A673 (cell line): ENCODE results near the gene N4BP3. TPM values are rescaled to one million over a fixed set of nuclear protein-coding genes. Genes with fewer than 3 reads are reported as not detected.

Source experiments
- BruUV-seq: library from RNA; stranded (reverse); fragments of 400-500 nt; replicated peaks from 2 replicates; lab custom pipeline; 2021; lab: Mats Ljungman, UMichigan
- CTCF ChIA-PET: fragments of 300-600 bp; sonication (Branson Sonifier 250); formaldehyde crosslinking; loops from one replicate; lab custom pipeline; 2022; ENCODE audit warnings: antibody characterized with exemption; lab: Charles Lee
- POLR2A ChIA-PET: fragments of 300-600 bp; sonication (Branson Sonifier 250); formaldehyde crosslinking; loops from one replicate; lab custom pipeline; 2022; ENCODE audit warnings: antibody characterized with exemption; ENCODE audit not compliant: low non-redundant PET; lab: Charles Lee
- DNase-seq: peaks from one replicate; pipeline ENCODE4 v3.0.0-alpha.2; 2015; ENCODE audit warnings: low spot score
- H3K27ac ChIP-seq: fragments of 200-600 bp; sonication (generic); 2 replicates; pipeline ENCODE4 v1.5.1; 2016; ENCODE audit warnings: mixed run types, low read depth, mild to moderate bottlenecking, mixed read lengths, antibody characterized with exemption, low read length; ENCODE audit not compliant: poor library complexity, severe bottlenecking
- H3K27me3 ChIP-seq: fragments of 200-600 bp; sonication (generic); replicated peaks from 2 replicates; pipeline ENCODE4 v1.6.1; 2017; ENCODE audit warnings: mixed run types, low read depth, mild to moderate bottlenecking, mixed read lengths, antibody characterized with exemption, low read length; ENCODE audit not compliant: insufficient read depth, poor library complexity
- H3K36me3 ChIP-seq: fragments of 200-600 bp; sonication (generic); 2 replicates; pipeline ENCODE4 v1.6.1; 2016; ENCODE audit warnings: mixed run types, mild to moderate bottlenecking, mixed read lengths, antibody characterized with exemption, low read length; ENCODE audit not compliant: insufficient read depth, poor library complexity, severe bottlenecking
- H3K4me1 ChIP-seq: fragments of 200-600 bp; sonication (generic); 2 replicates; pipeline ENCODE4 v1.6.1; 2017; ENCODE audit warnings: mixed run types, mild to moderate bottlenecking, mixed read lengths, antibody characterized with exemption, low read length; ENCODE audit not compliant: insufficient read depth, poor library complexity, severe bottlenecking
- H3K4me3 ChIP-seq: fragments of 200-600 bp; sonication (generic); 2 replicates; pipeline ENCODE4 v1.5.1; 2016; ENCODE audit warnings: low read depth, mixed run types, mild to moderate bottlenecking, mixed read lengths, low read length; ENCODE audit not compliant: poor library complexity, severe bottlenecking
- H3K9me3 ChIP-seq: fragments of 200-600 bp; sonication (generic); 2 replicates; pipeline ENCODE4 v1.6.1; 2016; ENCODE audit warnings: mixed run types, low read depth, mild to moderate bottlenecking, mixed read lengths, antibody characterized with exemption, low read length; ENCODE audit not compliant: poor library complexity, severe bottlenecking
- EZH2 ChIP-seq: fragments of 200-600 bp; sonication (generic); IDR thresholded peaks from 2 replicates; pipeline ENCODE4 v1.6.1; 2017; ENCODE audit warnings: borderline replicate concordance, low read depth, mild to moderate bottlenecking, mixed read lengths, antibody characterized with exemption, low read length; ENCODE audit not compliant: poor library complexity, severe bottlenecking
- intact Hi-C: fragments of 100-400 bp; cut with micrococcal nuclease; formaldehyde crosslinking; loops from one replicate; pipeline ENCODE4 v1.10.0; 2022; ENCODE audit not compliant: unreplicated experiment
- total RNA-seq: library from RNA; stranded (reverse); gene quantifications from 2 replicates; pipeline ENCODE4 v1.2.3, GENCODE V29; 2021
- TF ChIP-seq, protein P1 (sequence below): fragments of 300-800, 200-600 bp; sonication (generic); conservative IDR thresholded peaks from 2 replicates; pipeline ENCODE4 v1.5.1; 2017; ENCODE audit warnings: low read depth, mild to moderate bottlenecking, antibody characterized with exemption, low read length, moderate library complexity, mixed read lengths

N4BP3 gene
- total RNA-seq, 1 experiment from 2014 or later, result 0.73 TPM

DNA sequence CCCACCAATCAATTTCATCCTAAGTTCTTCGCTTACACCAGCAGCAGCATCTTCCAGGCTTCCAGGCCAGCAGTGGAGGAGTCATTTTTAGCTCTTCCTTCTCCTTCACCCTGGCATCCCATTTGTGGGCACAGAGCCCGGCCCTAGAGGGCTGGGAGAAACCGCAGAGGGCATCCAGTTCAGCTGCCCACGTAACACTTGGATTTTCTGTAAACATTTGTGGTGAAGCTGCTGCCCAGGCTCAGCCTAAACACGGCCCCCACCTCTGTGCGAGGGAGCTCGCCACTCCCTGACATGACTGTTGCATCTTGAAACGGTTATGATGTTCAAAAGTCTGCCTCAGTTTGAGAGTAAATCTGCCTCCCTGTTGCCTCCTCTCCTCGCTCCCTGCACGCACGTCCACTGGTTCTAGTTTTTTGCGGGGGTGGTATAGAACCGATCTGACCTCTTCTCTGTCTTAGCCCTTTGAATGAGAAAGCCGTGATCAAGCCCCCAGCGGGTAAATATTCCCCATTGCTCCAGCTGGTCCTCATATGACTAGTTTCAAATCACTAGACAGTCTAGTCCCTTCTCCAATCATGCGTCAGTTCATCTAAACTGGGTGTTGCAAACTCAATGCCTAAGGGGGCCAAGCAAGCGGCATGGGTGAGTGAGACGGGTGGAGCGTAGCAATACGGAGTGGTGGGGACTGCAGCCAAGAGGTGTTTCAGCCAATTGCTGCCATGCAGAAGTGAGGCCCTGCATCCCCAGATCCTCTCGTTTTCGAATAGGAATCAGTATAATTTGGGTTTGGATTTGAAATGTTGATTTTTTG lies 34.9 kb upstream of the N4BP3 start:
- ChIA-PET CTCF (interaction anchor here (0.5 kb wide), 1 partner anchor 464 kb away, joined by 4 read pairs; no protein-coding TSS in a partner anchor), POLR2A (no interaction called here)
- TF ChIP-seq EZH2, result no peak
- TF ChIP-seq, protein P1, sequence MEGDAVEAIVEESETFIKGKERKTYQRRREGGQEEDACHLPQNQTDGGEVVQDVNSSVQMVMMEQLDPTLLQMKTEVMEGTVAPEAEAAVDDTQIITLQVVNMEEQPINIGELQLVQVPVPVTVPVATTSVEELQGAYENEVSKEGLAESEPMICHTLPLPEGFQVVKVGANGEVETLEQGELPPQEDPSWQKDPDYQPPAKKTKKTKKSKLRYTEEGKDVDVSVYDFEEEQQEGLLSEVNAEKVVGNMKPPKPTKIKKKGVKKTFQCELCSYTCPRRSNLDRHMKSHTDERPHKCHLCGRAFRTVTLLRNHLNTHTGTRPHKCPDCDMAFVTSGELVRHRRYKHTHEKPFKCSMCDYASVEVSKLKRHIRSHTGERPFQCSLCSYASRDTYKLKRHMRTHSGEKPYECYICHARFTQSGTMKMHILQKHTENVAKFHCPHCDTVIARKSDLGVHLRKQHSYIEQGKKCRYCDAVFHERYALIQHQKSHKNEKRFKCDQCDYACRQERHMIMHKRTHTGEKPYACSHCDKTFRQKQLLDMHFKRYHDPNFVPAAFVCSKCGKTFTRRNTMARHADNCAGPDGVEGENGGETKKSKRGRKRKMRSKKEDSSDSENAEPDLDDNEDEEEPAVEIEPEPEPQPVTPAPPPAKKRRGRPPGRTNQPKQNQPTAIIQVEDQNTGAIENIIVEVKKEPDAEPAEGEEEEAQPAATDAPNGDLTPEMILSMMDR, result no peak
- Histone ChIP-seq H3K27me3 (no peaks in the 10 kb centered on the region), H3K27ac (no peak overlapping the region), H3K4me3 (no peak overlapping the region), H3K36me3 (no peaks in the 10 kb centered on the region), H3K4me1 (no peaks in the 10 kb centered on the region), H3K9me3 (no peaks in the 10 kb centered on the region)
- no TSS peak for BruUV-seq
- DNase-seq, result no peak
- intact Hi-C loops, result no loop called here

DNA sequence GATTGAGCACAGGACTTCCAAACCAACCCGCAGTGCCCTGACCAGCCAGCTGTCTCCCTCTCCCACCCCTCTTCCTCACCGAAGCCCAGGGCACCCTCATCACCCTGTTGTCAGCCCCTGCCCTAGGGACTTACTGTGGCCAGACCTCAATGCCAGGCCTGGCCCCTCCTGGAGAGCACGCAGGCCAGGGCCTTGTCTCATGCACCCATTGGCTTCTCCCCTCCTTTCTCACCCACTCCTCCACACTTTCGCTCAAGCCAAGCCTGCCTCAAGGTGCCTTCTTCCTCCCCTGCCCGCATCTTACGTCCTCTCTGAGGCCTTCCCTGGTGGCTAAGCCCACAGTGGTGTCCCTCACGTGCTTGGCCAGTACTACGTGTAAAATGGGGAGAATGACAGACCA lies 33.3 kb upstream of the N4BP3 start:
- no peak overlapping the region for H3K27ac ChIP-seq
- no peaks in the 10 kb centered on the region for H3K9me3 ChIP-seq
- no peak for DNase-seq
- intact Hi-C loops, result no loop called here
- no peaks in the 10 kb centered on the region for H3K4me1 ChIP-seq
- TF ChIP-seq, protein P1, result no peak
- TF ChIP-seq EZH2, result no peak
- no peaks in the 10 kb centered on the region for H3K27me3 ChIP-seq
- ChIA-PET CTCF (no interaction called here), POLR2A (no interaction called here)
- no peaks in the 10 kb centered on the region for H3K36me3 ChIP-seq
- no peak overlapping the region for H3K4me3 ChIP-seq
- BruUV-seq, result no TSS peak

DNA sequence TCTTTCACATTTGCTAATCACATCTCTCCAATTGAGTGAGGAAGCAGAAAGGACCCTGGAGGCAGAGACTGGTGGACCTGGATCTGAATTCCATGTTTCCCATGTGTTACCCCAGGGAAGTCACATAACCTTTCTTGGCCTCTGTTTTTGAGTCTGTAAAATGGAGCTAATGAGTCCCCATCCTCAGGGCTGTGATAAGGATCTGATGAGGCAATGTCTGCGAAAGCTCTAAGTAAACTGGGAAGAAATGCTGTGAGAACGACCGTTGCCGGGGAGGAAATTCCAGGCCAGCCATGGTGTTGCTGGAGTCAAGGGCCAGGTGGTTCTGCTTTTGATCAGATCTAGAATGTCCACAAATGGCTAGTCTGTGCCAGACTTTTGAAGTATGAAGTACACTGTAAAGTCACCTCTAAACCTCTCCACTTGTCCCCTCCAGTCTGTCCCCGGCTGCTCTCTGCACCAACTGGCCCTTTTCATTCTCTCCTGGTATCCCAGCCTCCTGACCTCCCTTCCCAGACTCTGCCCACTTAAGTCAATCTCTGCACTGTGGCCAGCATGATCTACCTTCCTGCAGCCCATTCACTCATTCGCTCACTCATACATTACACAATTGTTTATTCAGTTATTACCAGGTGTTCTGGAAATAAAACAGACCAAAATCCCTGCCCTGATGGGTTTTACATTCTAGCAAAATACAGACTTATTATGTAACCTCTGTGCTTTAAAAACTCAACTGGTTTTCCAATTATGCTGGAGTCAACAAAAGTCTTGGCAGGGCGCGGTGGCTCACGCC lies 32.5 kb upstream of the N4BP3 start:
- ChIA-PET CTCF (no interaction called here), POLR2A (no interaction called here)
- BruUV-seq, result no TSS peak
- no peak for TF ChIP-seq EZH2
- TF ChIP-seq, protein P1, result no peak
- intact Hi-C loops, result no loop called here
- Histone ChIP-seq H3K4me3 (no peak overlapping the region), H3K4me1 (no peaks in the 10 kb centered on the region), H3K36me3 (no peaks in the 10 kb centered on the region), H3K27me3 (no peaks in the 10 kb centered on the region), H3K27ac (no peak overlapping the region), H3K9me3 (no peaks in the 10 kb centered on the region)
- DNase-seq, result no peak
